Prostate gland (tissue), 2 donors: ENCODE measurements around the gene CCDC63. TPM values are rescaled to one million over a fixed set of nuclear protein-coding genes. Genes with fewer than 3 reads are reported as not detected.

Experiments
- DNase-seq: peaks from one replicate; pipeline ENCODE4 v3.0.0-alpha.2; 2019; ENCODE audit warnings: low spot score
- H3K27ac ChIP-seq, 2 donors: fragments of 200-600 bp; sonication (generic); 2 replicates each; pipeline ENCODE4 v1.5.1; 2017 to 2019
- H3K27me3 ChIP-seq: fragments of 200-600 bp; sonication (generic); replicated peaks from 2 replicates; pipeline ENCODE4 v1.5.1; 2019; ENCODE audit not compliant: insufficient read depth
- H3K36me3 ChIP-seq, 2 donors: fragments of 200-600 bp; sonication (generic); 1 replicate in 1 of 2; 2 replicates in 1 of 2; pipeline versions ENCODE4 v1.5.1 to v1.8.1; 2017 to 2019
- H3K4me1 ChIP-seq: fragments of 200-600 bp; sonication (generic); replicated peaks from 2 replicates; pipeline ENCODE4 v1.5.1; 2019
- H3K4me3 ChIP-seq, 2 donors: fragments of 200-600 bp; sonication (generic); 2 replicates each; pipeline ENCODE4 v1.5.1; 2017 to 2019
- H3K9me3 ChIP-seq: fragments of 200-600 bp; sonication (generic); 2 replicates; pipeline ENCODE4 v1.5.1; 2017
- POLR2A ChIP-seq: fragments of 450-650 bp; IDR thresholded peaks from one replicate; pipeline ENCODE4 v1.6.1; 2016; ENCODE audit warnings: antibody characterized with exemption, mild to moderate bottlenecking
- POLR2AphosphoS5 ChIP-seq: sonication (generic); formaldehyde crosslinking; IDR thresholded peaks from one replicate; pipeline ENCODE4 v1.6.1; 2017; ENCODE audit warnings: antibody characterized with exemption
- WGBS: methylation state at CpG from one replicate; pipeline ENCODE4 v1.1.5; 2018; 5-methylcytosine and 5-hydroxymethylcytosine counted together
- intact Hi-C: fragments of 100-400 bp; cut with DNase I; formaldehyde crosslinking; loops from one replicate; pipeline ENCODE4 v1.14.2; 2022
- total RNA-seq, 2 donors: library from RNA; depleted of rRNA; stranded (reverse); fragments of >200 nt; gene quantifications; one replicate each; pipeline ENCODE4 v1.1.0, GENCODE V29; 2016
- TF ChIP-seq, protein P1 (sequence below), 4 experiments: fragments of 200-600 bp in 2 of 4; fragments of 450-650 bp in 2 of 4; sonication (generic) in 2 of 4; IDR thresholded peaks; 1 replicate in 3 of 4; 2 replicates in 1 of 4; pipeline ENCODE4 v1.5.1; 2016 to 2019; ENCODE audit warnings: antibody characterized with exemption in 4 of 4, mild to moderate bottlenecking in 2 of 4, moderate library complexity in 2 of 4

Gene CCDC63
- total RNA-seq, 2 donors from 2014 or later = 1.2 TPM; not detected in 1

GRCh38 chr12:110816779-110817178, 30.0 kb upstream of the CCDC63 start:
- H3K4me3 ChIP-seq = no peak overlapping the region
- no peaks in the 10 kb centered on the region for H3K4me1 ChIP-seq
- H3K36me3 ChIP-seq = no peaks in the 10 kb centered on the region
- H3K27ac ChIP-seq = no peak overlapping the region
- intact Hi-C loops = no loop called here
- H3K27me3 ChIP-seq = no peaks in the 10 kb centered on the region
- no peak for TF ChIP-seq POLR2AphosphoS5
- H3K9me3 ChIP-seq = no peaks in the 10 kb centered on the region
- 44% methylated on average over 1 of the region's 1 CpG for WGBS
- no peak for DNase-seq

DNA sequence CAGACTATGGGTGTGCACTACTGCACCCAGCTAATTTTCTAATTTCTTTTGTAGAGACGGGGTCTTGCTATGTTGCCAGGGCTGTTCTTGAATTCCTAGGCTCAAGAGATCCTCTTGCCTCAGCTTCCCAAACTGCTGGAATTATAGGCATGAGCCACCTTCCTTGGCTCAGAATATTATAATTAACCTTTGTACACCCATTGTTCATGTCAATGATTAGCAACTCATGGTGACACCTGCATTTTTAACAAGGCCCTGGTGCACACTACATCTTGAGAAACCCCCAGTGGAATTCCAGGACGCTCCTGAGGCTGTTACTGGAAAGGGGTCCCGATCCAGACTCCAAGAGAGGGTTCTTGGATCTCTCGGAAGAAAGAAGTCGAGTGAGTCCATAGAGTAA, 28.3 kb upstream of the CCDC63 start:
- Histone ChIP-seq H3K4me1 (no peaks in the 10 kb centered on the region), H3K9me3 (no peaks in the 10 kb centered on the region), H3K27ac (no peak overlapping the region), H3K4me3 (no peak overlapping the region), H3K36me3 (no peaks in the 10 kb centered on the region), H3K27me3 (no peaks in the 10 kb centered on the region)
- WGBS = 89% methylated on average over 5 of the region's 5 CpGs
- intact Hi-C loops = no loop called here
- TF ChIP-seq, protein P1, sequence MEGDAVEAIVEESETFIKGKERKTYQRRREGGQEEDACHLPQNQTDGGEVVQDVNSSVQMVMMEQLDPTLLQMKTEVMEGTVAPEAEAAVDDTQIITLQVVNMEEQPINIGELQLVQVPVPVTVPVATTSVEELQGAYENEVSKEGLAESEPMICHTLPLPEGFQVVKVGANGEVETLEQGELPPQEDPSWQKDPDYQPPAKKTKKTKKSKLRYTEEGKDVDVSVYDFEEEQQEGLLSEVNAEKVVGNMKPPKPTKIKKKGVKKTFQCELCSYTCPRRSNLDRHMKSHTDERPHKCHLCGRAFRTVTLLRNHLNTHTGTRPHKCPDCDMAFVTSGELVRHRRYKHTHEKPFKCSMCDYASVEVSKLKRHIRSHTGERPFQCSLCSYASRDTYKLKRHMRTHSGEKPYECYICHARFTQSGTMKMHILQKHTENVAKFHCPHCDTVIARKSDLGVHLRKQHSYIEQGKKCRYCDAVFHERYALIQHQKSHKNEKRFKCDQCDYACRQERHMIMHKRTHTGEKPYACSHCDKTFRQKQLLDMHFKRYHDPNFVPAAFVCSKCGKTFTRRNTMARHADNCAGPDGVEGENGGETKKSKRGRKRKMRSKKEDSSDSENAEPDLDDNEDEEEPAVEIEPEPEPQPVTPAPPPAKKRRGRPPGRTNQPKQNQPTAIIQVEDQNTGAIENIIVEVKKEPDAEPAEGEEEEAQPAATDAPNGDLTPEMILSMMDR (IDR thresholded peaks at IDR 0.05) = no peak
- no peak for TF ChIP-seq POLR2A
- no peak for TF ChIP-seq POLR2AphosphoS5
- no peak for DNase-seq

- no peak for DNase-seq
- H3K27ac ChIP-seq = no peak overlapping the region
- H3K36me3 ChIP-seq = no peaks in the 10 kb centered on the region
- no peak overlapping the region for H3K4me3 ChIP-seq
- intact Hi-C loops = no loop called here
- no peaks in the 10 kb centered on the region for H3K9me3 ChIP-seq
- WGBS = 83% methylated on average over 3 of the region's 3 CpGs
- no peak for TF ChIP-seq POLR2A
- TF ChIP-seq, protein P1 (IDR thresholded peaks at IDR 0.05) = no peak
- no peak for TF ChIP-seq POLR2AphosphoS5
- no peaks in the 10 kb centered on the region for H3K4me1 ChIP-seq
- H3K27me3 ChIP-seq = no peaks in the 10 kb centered on the region
Observed at GRCh38 chr12:110819150-110819549, 27.6 kb upstream of the CCDC63 start.

- no peak overlapping the region for H3K4me3 ChIP-seq
- no peaks in the 10 kb centered on the region for H3K36me3 ChIP-seq
- H3K27me3 ChIP-seq = no peaks in the 10 kb centered on the region
- no peak overlapping the region for H3K27ac ChIP-seq
- DNase-seq = no peak
- 92% methylated on average over 5 of the region's 5 CpGs for WGBS
- TF ChIP-seq, protein P1 (IDR thresholded peaks at IDR 0.05) = no peak
- TF ChIP-seq POLR2AphosphoS5 (no peak), POLR2A (no peak)
- H3K4me1 ChIP-seq = no peaks in the 10 kb centered on the region
- intact Hi-C loops = no loop called here
- H3K9me3 ChIP-seq = no peaks in the 10 kb centered on the region
Observed at GRCh38 chr12:110819646-110820045, 27.1 kb upstream of the CCDC63 start.

GRCh38 chr12:110821917-110822316, 24.9 kb upstream of the CCDC63 start:
- Histone ChIP-seq H3K27me3 (no peaks in the 10 kb centered on the region), H3K9me3 (no peaks in the 10 kb centered on the region), H3K4me1 (no peaks in the 10 kb centered on the region), H3K27ac (no peak overlapping the region), H3K36me3 (no peaks in the 10 kb centered on the region), H3K4me3 (no peak overlapping the region)
- intact Hi-C loops = no loop called here
- no peak for TF ChIP-seq POLR2A
- no peak for TF ChIP-seq POLR2AphosphoS5
- TF ChIP-seq, protein P1 (IDR thresholded peaks at IDR 0.05) = no peak
- WGBS = 90% methylated on average over 3 of the region's 3 CpGs
- no peak for DNase-seq
